Endothelial cell of umbilical vein (primary cell): ENCODE data around the gene PIBF1. TPM values are rescaled to one million over a fixed set of nuclear protein-coding genes. Genes with fewer than 3 reads are reported as not detected.

Experiments used
- BruUV-seq: library from RNA; stranded (reverse); fragments of 400-500 nt; replicated peaks from 2 replicates; lab custom pipeline; 2021; lab: Mats Ljungman, UMichigan
- CTCF ChIA-PET: fragments of 300-600, 350-600 bp; sonication (Branson Sonifier 250); formaldehyde crosslinking; loops from one replicate; lab custom pipeline; 2021; ENCODE audit warnings: antibody characterized with exemption, inconsistent platforms; lab: Charles Lee
- POLR2A ChIA-PET: fragments of 300-600, 350-600 bp; sonication (Branson Sonifier 250); formaldehyde crosslinking; loops from one replicate; lab custom pipeline; 2021; ENCODE audit warnings: antibody characterized with exemption, inconsistent platforms; lab: Charles Lee
- DNase-seq: peaks from one replicate; pipeline ENCODE4 v3.0.0-alpha.2; 2011; ENCODE audit warnings: low read depth, low spot score
- FAIRE-seq: peaks from 2 replicates; lab custom pipeline; 2011; peaks lifted over from hg19 to GRCh38; lab: Jason Lieb, UNC
- H2AFZ ChIP-seq: 2 replicates; pipeline ENCODE4 v1.6.0; 2012; ENCODE audit warnings: low read depth, low read length, control low read depth, inconsistent platforms
- H3K27ac ChIP-seq: 2 replicates; pipeline ENCODE4 v1.5.1; 2011; ENCODE audit warnings: low read depth, mild to moderate bottlenecking, control low read depth, low read length, moderate library complexity; ENCODE audit not compliant: insufficient read depth
- H3K27me3 ChIP-seq, 2 experiments: 2 replicates each; pipeline versions ENCODE4 v1.6.0 to v1.6.1; 2011; ENCODE audit warnings: low read length in 2 of 2, mixed read lengths in 1 of 2; ENCODE audit not compliant: control insufficient read depth in 2 of 2, insufficient read depth in 2 of 2
- H3K36me3 ChIP-seq, 2 experiments: 2 replicates in 1 of 2; 3 replicates in 1 of 2; pipeline ENCODE4 v1.5.1; 2011; ENCODE audit warnings: low read length in 2 of 2, mild to moderate bottlenecking in 1 of 2, moderate library complexity in 1 of 2; ENCODE audit not compliant: control insufficient read depth in 2 of 2, insufficient read depth in 2 of 2; ENCODE audit errors: extremely low read depth in 1 of 2
- H3K4me1 ChIP-seq: 3 replicates; pipeline ENCODE4 v1.5.1; 2011; ENCODE audit warnings: mild to moderate bottlenecking, low read length; ENCODE audit not compliant: control insufficient read depth, insufficient read depth; ENCODE audit errors: extremely low read depth
- H3K4me2 ChIP-seq: 2 replicates; pipeline ENCODE4 v1.6.1; 2011; ENCODE audit warnings: low read length, control low read depth, mixed read lengths; ENCODE audit not compliant: insufficient read depth
- H3K4me3 ChIP-seq, 3 experiments: fragments of 200-600 bp in 1 of 3; sonication (generic), shearing (Covaris generic) in 1 of 3; replicated peaks in 1 of 3; 2 replicates each; pipeline ENCODE4 v1.5.1; 2011 to 2016; ENCODE audit warnings: control low read depth in 3 of 3, low read length in 3 of 3, mild to moderate bottlenecking in 2 of 3, inconsistent platforms in 1 of 3, low read depth in 1 of 3, moderate library complexity in 1 of 3; ENCODE audit not compliant: insufficient read depth in 1 of 3
- H3K79me2 ChIP-seq: 2 replicates; pipeline ENCODE4 v1.6.0; 2012; ENCODE audit warnings: low read length, inconsistent platforms; ENCODE audit not compliant: control insufficient read depth, insufficient read depth
- H3K9ac ChIP-seq: replicated peaks from 2 replicates; pipeline ENCODE3; 2011; ENCODE audit warnings: low read length, control low read depth; ENCODE audit not compliant: insufficient read depth; ENCODE audit errors: extremely low read depth
- H3K9me1 ChIP-seq: replicated peaks from 3 replicates; pipeline ENCODE4 v1.6.0; 2011; ENCODE audit warnings: mild to moderate bottlenecking, low read length; ENCODE audit not compliant: control insufficient read depth, insufficient read depth; ENCODE audit errors: extremely low read depth
- H3K9me3 ChIP-seq: replicated peaks from 2 replicates; pipeline ENCODE4 v1.5.1; 2012; ENCODE audit warnings: low read length, inconsistent platforms; ENCODE audit not compliant: control insufficient read depth, insufficient read depth
- H4K20me1 ChIP-seq: replicated peaks from 2 replicates; pipeline ENCODE3; 2011; ENCODE audit warnings: mild to moderate bottlenecking, low read length; ENCODE audit not compliant: control insufficient read depth, insufficient read depth; ENCODE audit errors: extremely low read depth
- CTCF ChIP-seq, 2 donors: IDR thresholded peaks; 1 replicate in 1 of 2; 2 replicates in 1 of 2; pipeline ENCODE4 v1.5.1; 2011; ENCODE audit warnings: low read length in 2 of 2, mild to moderate bottlenecking in 2 of 2, moderate library complexity in 2 of 2, control low read depth in 1 of 2, inconsistent platforms in 1 of 2, low read depth in 1 of 2; ENCODE audit not compliant: insufficient read depth in 1 of 2; ENCODE audit errors: extremely low read depth in 1 of 2
- GATA2 ChIP-seq: IDR thresholded peaks from 2 replicates; pipeline ENCODE4 v1.7.0; 2011; ENCODE audit warnings: low read depth, mild to moderate bottlenecking, moderate library complexity, mixed read lengths, low read length; ENCODE audit not compliant: insufficient read length, insufficient read depth
- JUN ChIP-seq: IDR thresholded peaks from 2 replicates; pipeline ENCODE4 v1.6.1; 2011; ENCODE audit warnings: borderline replicate concordance, low read depth; ENCODE audit not compliant: insufficient read length, insufficient read depth
- MYC ChIP-seq: IDR thresholded peaks from one replicate; pipeline ENCODE4 v1.6.1; 2011; ENCODE audit warnings: mild to moderate bottlenecking, low read depth, low read length
- POLR2A ChIP-seq: IDR thresholded peaks from 2 replicates; pipeline ENCODE4 v1.6.1; 2012; ENCODE audit warnings: low read depth, mild to moderate bottlenecking, control low read depth, low read length
- POLR2AphosphoS5 ChIP-seq: IDR thresholded peaks from 2 replicates; pipeline ENCODE4 v1.6.1; 2012; ENCODE audit warnings: low read depth, mild to moderate bottlenecking, control low read depth, low read length, moderate library complexity; ENCODE audit not compliant: insufficient read depth
- dilution Hi-C: fragments of 300-500 bp; cut with MboI; formaldehyde crosslinking; loops from one replicate; pipeline ENCODE4 v1.15.0; 2019; ENCODE audit warnings: low sequenced_read_pairs; ENCODE audit not compliant: extremely low pct_ligation_motif_present
- intact Hi-C: fragments of 100-400 bp; cut with micrococcal nuclease; formaldehyde crosslinking; loops from one replicate; pipeline ENCODE4 v1.10.0; 2022
- polyA plus RNA-seq, 4 experiments: library from polyadenylated mRNA; depleted of rRNA in 3 of 4; stranded (reverse) in 3 of 4; unstranded in 1 of 4; fragments of >200 nt; gene quantifications; 2 replicates each; pipeline versions ENCODE4 v1.2.1 to v1.2.3, GENCODE V29; 2011 to 2012; ENCODE audit warnings: missing spikeins in 1 of 4
- total RNA-seq: library from RNA; stranded (reverse); gene quantifications from 2 replicates; pipeline ENCODE4 v1.2.3, GENCODE V29; 2021

The PIBF1 gene
- total and polyA plus RNA-seq, 2 donors (not counting 3 experiments of a cell fraction or from before 2014, with no cell fraction given), result 1.4 to 18.4 TPM

- no peak overlapping the region for H2AFZ ChIP-seq
- CTCF ChIA-PET, result no interaction called here
- FAIRE-seq (no peak), DNase-seq (no peak)
- H3K9me3 ChIP-seq, result no peaks in the 10 kb centered on the region
- H3K27ac ChIP-seq, result no peak overlapping the region
- H3K9me1 ChIP-seq, result no peaks in the 10 kb centered on the region
- no peak overlapping the region for H3K9ac ChIP-seq
- dilution Hi-C loops, result no loop called here
- POLR2A ChIA-PET, result no interaction called here
- TF ChIP-seq POLR2A (no peak), JUN (no peak), CTCF (IDR thresholded peaks at IDR 0.05; ENCODE audit: extremely low read depth in 1 of 2, insufficient read depth in 1 of 2, low read depth in 1 of 2, low read length in 2 of 2) (no peak), GATA2 (no peak), MYC (no peak), POLR2AphosphoS5 (no peak)
- H3K4me1 ChIP-seq, result no peaks in the 10 kb centered on the region
- H3K27me3 ChIP-seq, result no peaks in the 10 kb centered on the region
- H3K4me3 ChIP-seq, result no peak overlapping the region
- BruUV-seq, result no TSS peak
- H4K20me1 ChIP-seq, result no peaks in the 10 kb centered on the region
- H3K79me2 ChIP-seq, result no peaks in the 10 kb centered on the region
- peaks cover 0 to 2% of the 10 kb centered on the region in 2 experiments for H3K36me3 ChIP-seq
- H3K4me2 ChIP-seq, result no peak overlapping the region
- intact Hi-C loops, result no loop called here
These were observed 209.0 kb downstream of the PIBF1 start for GRCh38 chr13:72990953-72991352.

GRCh38 chr13:72998012-72998411, 216.1 kb downstream of the PIBF1 start:
- Histone ChIP-seq H3K36me3 (no peaks in the 10 kb centered on the region), H3K27ac (no peak overlapping the region), H3K4me2 (no peak overlapping the region), H4K20me1 (no peaks in the 10 kb centered on the region), H3K9ac (no peak overlapping the region), H3K9me1 (no peaks in the 10 kb centered on the region), H3K79me2 (no peaks in the 10 kb centered on the region), H3K27me3 (no peaks in the 10 kb centered on the region), H3K9me3 (no peaks in the 10 kb centered on the region), H2AFZ (no peak overlapping the region), H3K4me3 (no peak overlapping the region), H3K4me1 (peaks cover 5% of the 10 kb centered on the region)
- intact Hi-C loops (no loop called here), dilution Hi-C loops (no loop called here)
- BruUV-seq, result no TSS peak
- ChIA-PET CTCF (interaction anchor here (0.8 to 1.2 kb wide), 2 partner anchors 8 to 17 kb away, joined by 3 read pairs; no protein-coding TSS in a partner anchor), POLR2A (no interaction called here)
- FAIRE-seq (no peak), DNase-seq (no peak)
- TF ChIP-seq POLR2A (no peak), MYC (no peak), JUN (no peak)
